ENCODE results near the gene PRKAG3.
A peak's percentile ranks its signal among the peaks of the same experiment; 100 is the strongest.

Gene PRKAG3

DNA sequence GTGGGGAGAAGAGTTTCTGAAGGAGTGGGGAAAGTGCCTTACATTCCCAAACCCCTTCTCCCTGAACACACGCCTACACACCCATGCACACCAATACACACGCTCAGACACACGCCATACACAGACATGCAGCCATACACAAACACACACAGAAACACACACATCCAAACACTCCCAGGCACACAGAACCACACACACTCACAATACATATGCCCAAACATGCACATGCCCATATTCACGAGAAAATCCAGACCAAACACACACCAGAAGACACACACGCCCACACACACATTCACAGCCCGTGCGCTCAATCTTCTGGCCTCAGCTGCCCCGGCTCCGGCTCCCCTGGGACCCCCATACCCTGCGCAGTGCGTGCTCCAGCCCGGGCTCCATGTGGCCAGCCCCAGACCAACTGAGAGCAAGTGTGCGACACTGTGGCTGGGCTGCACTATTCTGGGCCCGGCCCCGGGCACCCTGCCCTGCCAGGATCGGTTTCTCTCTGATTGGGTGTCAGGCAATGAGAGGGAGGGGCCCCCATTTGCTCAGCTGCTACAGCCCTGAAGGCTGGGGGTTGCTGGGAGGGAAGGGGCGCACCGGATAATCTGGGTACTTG, at the start of gene PRKAG3:
Gene PRKAG3 (minus strand): TSS at position 426 of the 613 bp plus-strand sequence.
- no peak for DNase-seq

DNA sequence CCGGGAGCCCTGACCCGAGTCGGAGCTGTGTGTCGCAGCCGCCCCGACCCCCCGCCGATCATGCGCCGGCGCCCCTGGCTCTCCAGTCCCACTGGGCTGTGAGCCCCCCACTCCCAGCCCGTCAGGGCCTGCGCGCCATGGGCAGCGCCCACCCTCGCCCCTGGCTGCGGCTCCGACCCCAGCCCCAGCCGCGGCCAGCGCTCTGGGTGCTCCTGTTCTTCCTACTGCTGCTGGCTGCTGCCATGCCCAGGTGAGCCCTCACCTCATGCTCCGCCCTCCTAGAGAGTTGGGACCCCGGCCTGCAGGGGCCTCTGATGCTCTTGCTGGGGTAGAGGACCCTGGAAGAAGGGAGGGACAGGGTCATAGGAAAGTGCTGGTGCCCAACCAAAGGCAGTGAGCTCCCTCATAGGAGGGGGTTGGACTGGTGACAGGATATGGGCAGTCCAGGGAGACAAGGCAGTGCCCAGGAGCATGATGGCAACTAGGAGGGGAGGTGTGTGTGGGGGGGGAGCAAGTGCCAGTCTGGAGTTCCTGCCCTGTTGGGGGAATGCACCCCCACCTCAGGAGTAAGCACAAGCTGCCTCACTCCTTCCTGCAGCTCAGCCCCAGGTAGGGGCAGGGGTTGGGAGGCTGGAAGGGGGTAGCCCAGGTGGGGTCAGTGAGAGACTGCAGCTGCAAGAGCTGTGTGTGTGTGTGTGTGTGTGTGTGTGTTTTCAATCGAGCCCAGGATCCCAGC, 49.4 kb upstream of the PRKAG3 start:
- DNase-seq = no peak

DNA sequence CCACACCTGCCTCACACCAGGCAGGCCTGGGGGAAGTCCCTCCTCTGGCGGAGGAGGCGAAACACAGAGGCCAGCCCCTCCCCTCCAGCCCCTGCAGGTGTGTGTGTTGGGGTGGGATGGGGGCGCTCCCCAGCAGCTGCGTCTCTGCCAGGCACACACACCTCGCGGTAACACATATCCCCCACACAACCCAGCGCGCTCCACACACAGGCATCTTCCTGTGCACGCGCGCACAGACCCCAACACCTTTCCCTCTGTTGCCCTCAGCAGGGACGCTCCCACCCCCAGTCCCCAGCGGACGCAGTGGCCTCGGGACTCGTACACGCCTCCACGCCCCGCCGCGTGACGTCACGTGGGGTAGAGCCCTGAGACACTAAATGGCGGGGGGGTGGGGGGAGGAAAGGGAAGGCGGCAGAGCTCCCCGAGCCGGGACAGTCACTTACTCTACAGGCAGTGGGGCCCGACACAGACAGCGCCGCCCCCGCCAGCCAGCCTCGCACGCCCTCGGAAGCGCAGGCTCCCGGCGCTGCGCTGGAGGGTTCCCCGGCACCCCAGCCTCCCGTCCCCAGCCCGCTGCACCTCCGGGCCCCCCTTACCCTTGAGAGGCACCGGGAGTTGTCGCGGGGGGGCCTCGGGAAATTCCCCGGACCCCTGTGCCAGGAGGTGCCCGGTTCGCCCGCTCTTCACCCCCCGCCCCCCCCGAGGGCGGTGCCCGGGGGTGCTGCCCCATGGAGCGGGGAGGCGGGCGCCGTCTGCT, 48.7 kb upstream of the PRKAG3 start, which contains the start of gene WNT10A:
Gene WNT10A (plus strand): TSS at position 751 of the 757 bp plus-strand sequence. CDS start 144 bp downstream, outside the sequence.
- DNase-seq = no peak

DNA sequence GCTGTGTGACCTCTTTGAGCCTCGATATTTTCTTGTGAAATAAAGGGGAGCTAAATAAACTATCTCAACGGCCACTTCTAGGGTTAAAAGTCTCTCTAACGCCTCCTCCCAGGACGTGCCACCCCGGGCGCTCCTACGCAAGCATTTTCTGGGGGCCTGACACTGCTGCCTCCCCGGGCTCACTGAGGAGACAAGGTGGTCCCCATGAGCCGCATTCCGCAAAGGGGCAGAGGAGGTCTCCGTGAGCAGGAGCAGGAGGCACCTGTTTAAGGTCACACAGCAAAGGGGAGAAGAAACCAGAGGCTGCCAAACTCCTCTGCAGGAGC, 48.1 kb upstream of the PRKAG3 start:
- DNase-seq = no peak

DNA sequence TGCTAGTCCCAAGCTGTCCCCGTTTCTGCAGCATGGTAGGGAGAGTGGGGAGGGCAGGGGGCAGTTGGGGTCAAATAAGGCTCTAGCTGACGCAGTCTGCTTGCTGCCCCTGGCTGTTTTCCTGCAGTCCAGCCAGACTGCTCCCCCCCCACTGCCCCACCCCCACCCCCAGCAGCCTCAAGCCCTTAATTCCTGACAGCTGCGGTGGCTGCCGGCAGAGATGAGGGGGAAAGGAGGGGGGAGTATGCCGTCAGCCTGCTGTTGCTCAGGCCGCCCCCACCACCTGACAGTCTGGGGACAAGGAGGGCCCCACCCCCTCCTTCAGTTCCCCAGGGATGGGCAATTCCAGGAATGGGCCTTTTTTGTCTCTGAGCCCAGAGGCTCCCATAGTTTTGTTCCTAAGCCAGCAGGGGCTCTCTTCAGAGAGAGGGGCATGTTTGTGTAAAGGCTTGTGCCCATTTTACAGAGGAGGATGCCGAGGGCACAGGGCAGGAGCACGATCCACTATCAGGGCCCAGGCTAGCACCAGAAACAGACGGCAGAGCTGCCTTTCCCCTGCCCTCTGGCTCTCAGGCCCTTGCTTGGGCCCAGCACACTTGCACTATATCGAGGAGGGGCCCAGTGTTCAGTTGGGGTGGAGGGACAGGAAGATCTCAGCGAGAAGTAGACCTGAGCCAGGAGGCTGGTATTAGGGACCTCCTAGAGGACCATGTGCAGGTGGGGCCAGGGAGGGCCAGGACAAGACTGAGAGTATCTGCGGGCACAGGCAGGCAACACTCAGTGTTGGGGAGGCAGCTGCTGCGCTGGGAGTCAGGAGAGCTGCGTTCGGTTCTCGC, 47.5 kb upstream of the PRKAG3 start:
- DNase-seq = no peak

DNA sequence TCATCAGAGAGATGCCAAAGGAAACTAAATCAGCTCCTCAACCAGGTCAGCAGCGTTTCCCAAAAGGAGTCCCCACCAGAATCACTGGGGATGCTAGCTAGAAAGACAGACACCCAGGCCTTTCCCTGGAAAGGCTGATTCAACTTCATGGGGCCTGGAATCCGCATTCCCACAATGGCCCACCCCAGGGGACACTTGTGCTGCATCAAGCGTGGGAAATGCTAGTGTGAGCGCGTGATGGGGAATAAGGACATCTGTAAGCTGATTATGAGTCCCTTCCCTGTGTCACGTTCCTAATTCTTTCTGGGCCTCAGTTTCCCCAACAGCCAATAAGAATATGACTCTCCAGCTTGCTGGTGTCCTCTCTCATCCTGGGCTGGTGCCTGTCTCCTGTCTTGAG, 46.9 kb upstream of the PRKAG3 start:
- no peak for DNase-seq

DNA sequence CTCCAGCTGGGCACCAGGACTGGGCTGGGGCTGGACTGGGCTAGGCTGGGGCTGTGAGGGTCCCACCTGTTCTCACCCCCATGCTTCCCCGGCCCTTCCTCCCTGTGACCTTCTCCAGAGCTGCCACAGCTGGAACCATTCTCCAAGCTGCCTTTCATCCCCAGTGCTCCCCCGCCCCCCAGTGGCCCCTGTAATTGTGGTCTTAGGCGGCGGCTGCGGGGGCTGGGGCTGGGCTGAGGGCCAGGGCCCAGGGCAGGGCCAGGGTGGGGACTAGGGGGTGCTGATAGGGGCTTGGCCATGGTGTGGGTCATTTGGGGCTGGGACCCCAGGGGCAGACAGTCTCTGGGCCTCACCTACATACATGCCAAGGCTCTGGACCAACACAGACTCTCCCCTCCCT, 46.3 kb upstream of the PRKAG3 start:
- no peak for DNase-seq

DNA sequence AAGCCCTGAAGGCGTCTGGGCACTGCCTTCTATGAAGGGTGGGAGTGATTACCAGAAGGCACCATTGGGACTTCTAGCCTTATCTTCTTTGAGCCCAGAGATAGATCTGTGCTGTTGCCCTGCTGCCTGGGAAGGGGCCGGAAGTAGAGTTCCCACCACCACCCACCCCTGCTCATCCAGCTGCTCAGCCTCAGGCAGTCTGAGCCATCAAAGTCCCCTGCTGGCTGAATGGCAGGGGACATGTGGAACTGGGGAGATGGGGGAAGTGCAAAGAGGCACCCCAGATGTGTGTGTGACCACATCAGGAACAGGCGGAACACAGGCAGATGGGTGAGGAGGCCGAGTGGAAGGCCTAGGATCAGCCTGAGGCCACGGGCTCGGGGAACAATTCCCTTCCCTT, 45.7 kb upstream of the PRKAG3 start:
- peak; percentile 31 for DNase-seq

DNA sequence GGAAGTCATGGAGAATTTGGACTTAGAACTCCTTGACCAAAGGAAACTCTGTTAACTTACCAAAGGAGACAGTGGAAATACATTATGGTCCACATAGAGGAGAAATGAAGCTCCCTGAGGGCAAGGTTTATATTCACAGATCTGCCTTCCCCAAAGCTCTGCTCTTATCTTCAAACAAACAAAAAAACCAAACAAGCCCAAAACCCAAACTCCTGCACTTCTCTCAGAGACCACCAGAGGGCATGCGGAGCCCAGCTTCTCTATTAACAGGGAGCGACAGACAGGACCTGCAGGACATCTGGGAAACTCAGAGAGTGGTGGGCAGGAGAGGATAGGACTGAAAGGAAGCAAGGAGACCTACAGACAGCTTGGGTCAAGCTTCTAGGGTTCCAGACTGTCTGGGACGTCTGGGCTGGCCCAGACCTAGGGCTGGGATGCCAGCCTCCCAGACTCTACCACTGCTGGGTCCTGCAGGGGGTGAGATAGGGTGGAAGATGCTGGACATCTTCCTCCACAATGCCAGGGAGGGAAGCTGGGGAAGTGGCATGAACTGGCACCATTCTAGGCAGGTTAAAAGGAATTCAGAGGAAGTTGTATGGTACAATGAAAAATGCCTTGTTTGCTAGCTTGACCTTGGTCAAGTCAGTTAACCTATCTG, 45.1 kb upstream of the PRKAG3 start:
- peak; percentile 48 for DNase-seq

DNA sequence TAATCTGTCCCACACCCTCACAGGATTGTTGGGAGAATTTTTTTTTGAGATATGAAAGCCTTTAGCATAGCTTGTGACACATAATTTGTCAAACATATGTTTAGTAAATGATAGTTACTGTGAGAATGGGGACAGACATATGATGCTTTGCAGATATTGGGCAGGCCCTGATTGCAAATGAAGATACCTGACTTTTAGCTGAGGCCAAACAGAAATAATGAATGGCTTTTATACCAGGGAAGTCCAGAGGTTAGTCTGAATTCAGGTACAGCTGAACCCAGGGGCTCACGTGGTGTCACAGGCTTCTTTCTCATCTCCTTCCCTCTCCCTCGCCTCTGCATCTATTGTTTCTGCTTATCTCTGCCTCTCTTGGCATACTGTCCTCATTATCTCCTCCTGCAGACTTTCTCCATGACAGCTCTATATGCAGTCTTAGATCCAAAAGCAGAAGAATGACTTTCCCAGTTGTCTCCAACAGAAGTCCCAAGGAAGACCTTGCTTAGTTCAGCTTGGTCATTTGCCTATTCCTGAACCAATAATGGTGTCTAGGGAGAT, 44.2 kb upstream of the PRKAG3 start:
- no peak for DNase-seq

DNA sequence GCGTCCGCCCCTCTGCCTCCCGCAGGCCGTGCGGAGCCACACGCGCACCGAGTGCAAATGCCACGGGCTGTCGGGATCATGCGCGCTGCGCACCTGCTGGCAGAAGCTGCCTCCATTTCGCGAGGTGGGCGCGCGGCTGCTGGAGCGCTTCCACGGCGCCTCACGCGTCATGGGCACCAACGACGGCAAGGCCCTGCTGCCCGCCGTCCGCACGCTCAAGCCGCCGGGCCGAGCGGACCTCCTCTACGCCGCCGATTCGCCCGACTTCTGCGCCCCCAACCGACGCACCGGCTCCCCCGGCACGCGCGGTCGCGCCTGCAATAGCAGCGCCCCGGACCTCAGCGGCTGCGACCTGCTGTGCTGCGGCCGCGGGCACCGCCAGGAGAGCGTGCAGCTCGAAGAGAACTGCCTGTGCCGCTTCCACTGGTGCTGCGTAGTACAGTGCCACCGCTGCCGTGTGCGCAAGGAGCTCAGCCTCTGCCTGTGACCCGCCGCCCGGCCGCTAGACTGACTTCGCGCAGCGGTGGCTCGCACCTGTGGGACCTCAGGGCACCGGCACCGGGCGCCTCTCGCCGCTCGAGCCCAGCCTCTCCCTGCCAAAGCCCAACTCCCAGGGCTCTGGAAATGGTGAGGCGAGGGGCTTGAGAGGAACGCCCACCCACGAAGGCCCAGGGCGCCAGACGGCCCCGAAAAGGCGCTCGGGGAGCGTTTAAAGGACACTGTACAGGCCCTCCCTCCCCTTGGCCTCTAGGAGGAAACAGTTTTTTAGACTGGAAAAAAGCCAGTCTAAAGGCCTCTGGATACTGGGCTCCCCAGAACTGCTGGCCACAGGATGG, 42.0 kb upstream of the PRKAG3 start:
- no peak for DNase-seq

DNA sequence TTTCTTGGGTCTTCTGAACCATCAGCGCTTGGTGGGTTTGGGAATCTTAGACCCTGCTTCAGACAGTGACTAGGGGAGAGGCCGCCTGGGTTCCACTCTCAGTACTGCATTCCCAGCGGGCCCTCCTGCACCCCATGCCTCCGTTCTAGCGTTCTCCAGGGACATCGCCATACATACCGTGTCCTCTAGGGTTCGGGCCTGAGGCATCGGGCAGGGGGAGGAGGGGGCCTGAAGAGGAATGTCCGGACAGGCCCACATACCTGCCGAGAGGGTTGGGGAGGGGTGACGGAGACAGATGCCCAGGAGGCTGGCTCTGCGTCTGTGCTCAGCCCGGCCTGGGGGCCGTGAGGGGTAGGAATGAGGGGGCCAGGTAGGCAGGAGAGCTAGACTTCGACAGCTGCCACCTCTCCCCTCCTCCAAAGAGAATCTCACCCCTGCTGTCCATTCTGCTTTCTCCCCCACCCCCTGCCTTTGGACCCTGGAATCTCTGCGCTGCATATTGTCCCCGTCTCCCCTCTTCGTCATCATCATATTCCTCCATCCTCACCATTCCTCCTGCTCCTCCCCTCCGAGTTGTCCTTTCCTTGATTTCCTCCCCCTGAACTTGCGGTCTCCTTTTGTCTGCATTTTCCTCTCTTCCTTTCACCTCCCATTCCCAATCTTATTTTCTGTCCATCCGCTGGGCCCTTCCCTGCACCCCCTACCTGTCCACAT, 41.2 kb upstream of the PRKAG3 start:
- no peak for DNase-seq

DNA sequence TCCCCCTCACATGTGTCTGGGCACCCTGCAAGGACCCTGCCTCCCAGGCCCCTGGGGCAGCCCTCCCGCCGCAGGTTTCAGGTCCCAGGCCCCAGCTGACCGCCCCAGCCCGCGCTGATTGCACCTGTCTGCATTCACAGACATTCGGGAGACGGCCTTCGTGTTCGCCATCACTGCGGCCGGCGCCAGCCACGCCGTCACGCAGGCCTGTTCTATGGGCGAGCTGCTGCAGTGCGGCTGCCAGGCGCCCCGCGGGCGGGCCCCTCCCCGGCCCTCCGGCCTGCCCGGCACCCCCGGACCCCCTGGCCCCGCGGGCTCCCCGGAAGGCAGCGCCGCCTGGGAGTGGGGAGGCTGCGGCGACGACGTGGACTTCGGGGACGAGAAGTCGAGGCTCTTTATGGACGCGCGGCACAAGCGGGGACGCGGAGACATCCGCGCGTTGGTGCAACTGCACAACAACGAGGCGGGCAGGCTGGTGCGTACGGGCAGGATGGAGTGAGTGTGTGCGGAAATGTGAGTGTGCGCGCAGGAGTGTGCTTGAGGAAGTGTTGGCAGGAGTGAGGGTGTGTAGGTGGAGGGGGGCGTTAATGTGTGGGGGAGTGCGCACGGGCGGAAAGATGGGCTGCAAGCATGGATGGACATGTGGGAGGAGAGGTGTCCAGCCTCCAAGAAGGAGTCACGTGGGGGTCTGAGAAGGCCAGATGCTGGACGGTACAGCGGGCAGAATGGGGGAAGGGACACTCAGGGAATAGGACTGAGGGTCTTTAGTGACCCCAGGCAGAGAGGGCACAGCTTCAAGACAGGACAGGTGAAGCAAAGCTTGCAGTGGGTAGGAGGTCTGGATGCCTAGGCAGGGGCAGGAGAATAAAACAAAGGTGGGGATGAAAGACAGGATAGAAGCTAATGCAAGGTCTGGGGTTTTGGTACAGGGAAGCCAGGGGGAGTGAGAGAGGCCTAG, 40.0 kb upstream of the PRKAG3 start:
- DNase-seq = peak; percentile 27

DNA sequence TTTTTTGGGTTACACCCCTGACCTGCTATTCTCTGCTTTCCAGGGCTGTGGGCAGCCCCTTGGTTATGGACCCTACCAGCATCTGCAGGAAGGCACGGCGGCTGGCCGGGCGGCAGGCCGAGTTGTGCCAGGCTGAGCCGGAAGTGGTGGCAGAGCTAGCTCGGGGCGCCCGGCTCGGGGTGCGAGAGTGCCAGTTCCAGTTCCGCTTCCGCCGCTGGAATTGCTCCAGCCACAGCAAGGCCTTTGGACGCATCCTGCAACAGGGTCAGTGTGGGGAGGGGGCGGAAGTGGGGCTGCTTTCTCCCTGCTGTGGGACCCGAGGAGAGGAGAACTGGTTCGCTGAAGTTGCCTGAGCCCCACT, 39.4 kb upstream of the PRKAG3 start:
- DNase-seq = peak; percentile 65

DNA sequence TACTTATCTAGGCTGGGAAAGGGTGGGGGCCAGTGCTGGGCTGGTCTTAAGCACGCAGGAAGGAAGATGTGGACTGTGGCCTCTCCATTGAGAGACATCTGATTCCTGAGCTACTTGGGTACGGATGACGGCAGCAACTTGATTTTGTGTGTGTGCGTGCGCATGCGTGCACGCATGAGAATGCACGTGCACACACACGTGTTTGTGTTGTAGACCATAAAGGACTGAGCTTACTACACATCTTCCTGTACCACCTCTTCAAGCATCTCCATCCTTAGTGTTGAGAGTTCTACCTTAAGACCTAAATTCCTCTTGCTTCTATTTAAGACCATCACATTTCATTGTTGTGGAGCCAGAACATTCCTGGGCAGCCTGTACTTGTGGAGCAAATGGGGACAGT, 37.5 kb upstream of the PRKAG3 start:
- DNase-seq = no peak

DNA sequence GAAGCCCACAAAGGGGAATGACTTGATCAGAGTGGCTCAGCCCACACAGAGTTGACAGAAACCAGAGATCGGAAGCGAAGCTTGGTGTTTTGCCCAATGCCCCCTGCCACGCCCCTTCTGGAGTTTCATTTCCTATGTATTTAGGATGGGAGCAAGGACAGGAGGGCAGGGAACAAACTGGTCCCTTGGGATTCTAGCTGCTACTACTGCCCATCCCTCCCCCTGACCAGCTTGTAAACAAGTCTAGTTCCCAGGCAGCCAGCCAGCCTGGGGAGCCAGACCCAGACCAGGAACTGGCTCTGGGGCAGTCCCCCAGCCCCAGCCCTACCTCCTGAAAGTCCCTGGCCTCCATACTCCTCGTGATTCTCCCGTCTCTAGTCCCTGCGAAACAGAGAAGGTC, 36.3 kb upstream of the PRKAG3 start:
- peak; percentile 28 for DNase-seq

DNA sequence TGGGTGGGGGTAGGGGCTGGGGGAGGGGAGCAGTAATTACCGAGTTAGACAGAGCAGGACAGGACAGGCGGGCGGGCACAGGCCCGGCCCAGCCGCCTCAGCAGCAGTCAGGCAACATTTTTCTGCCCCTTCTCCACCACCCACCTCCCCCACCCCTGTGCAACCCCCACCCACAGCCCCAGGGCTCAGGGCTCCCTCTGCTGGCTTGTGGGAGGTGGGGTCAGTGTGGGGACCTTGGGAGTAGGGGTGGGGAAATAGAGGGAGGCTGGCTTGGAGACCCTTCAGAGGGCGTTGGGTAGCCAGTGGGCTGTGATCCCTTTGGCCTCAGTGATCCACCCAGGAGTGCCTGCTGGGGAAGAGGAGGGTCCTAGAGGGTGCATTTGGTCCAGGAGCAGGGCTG, 34.4 kb upstream of the PRKAG3 start:
- DNase-seq = no peak

DNA sequence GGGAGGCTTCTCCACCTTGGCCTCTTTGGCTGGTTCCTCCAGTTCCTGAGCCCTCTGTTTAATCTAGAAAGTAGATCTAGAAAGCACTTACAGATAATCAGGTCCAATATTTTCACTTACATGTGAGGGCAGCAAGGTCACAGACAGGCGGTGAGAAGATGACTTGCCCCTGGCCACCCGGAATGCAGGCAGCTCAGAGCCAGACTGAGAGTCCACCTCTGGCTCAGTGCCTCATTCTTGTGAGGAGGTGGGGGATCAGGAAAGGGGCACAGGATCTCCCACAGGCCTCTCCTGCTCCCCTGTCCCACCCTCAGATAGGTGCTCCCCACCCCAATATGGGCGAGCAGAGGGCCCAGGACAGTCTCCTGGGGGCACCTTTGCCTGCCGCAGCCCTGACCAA, 33.8 kb upstream of the PRKAG3 start:
- no peak for DNase-seq

DNA sequence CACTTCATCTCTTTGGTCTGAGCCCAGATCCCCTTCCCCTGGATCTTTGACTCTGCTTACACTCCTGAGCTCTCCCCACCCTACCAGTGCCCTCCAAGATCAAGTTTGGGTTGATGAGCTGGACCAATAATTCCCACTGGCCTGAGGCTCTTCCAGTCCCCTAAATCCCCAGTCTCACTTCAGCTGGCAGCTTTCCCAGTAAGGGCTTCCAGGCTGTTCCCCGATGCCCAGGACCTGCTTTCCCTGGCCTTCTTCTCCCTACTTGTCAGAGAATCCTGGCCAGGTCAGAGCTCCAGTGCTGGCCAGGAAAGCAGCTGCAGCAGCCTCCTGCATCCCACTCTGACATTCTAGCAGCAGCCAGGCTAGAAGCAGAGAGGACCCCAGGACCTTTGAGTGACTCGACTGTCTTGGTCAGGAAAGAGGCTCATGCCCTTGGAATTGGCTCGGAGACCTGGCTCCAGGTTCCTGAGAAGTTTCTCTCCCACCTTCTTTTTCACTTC, 31.5 kb upstream of the PRKAG3 start:
- DNase-seq = no peak
